Activated T-helper 1 cell treated with anti-CD3 and anti-CD28 coated beads, Interleukin-2, amount 50 U/mL, for 16 hours (primary cell): Measurements from ENCODE around the gene LCN1.
"Not testable (repeated sequence)": the region's sequence is repeated elsewhere in the genome, so short reads cannot be mapped to it uniquely, and the experiment has no call there.

Experiments used
- DNase-seq, 2 donors: peaks; one replicate each; pipeline ENCODE4 v3.0.0-alpha.2; 2020; ENCODE audit warnings: low read depth in 1 of 2, low spot score in 1 of 2

Gene LCN1

GRCh38 chr9:135545646-135546176, 24.5 kb downstream of the LCN1 start, which contains the start of gene OBP2A:
OBP2A (plus strand) TSS chr9:135546126; CDS start chr9:135546181, 55 bp downstream.
- not testable (repeated sequence) for DNase-seq

- DNase-seq = not testable (repeated sequence)
Measured at GRCh38 chr9:135546792-135547617, 25.8 kb downstream of the LCN1 start.

- no peak for DNase-seq
Measured at GRCh38 chr9:135547756-135548736, 26.8 kb downstream of the LCN1 start.

DNA sequence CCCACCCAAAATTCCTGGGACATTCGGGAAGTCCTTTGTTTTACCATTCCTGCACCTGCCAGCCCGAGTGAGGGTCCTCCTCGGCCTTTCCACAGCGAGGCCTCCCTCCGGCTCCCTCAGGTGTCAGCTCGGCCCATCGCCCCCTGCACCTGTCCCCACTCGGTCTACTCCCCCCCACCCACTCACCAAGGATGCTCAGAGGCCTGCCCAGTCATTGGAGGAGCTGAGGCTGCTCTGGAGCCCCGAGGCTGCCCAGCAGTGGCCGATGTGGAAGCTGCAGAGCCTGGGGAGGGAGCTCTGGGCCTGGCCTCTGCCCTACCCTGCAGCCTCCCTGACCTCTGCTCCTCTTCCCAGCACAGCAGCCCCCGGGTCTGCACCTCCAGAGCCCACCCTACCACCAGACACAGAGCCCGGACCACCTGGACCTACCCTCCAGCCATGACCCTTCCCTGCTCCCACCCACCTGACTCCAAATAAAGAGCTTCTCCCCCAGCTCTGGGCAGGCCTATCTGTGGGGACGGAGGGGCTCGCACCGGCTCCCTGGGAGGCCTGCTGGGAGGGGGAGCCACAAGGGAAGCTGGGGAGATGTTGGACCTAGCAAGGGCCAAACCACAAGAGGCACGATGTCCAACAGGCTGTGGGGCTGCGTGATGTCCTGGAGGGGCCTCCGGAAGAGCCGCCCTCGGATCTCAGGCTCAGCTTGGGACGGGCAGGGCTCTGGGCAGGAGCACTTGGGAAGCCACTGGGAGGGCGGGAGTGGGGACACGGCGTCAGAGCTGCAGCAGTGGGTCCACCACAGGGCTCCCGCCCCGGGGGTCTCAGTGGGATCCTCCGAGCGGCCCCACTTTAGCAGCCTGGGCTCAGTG, 28.5 kb downstream of the LCN1 start:
- not testable (repeated sequence) for DNase-seq

DNA sequence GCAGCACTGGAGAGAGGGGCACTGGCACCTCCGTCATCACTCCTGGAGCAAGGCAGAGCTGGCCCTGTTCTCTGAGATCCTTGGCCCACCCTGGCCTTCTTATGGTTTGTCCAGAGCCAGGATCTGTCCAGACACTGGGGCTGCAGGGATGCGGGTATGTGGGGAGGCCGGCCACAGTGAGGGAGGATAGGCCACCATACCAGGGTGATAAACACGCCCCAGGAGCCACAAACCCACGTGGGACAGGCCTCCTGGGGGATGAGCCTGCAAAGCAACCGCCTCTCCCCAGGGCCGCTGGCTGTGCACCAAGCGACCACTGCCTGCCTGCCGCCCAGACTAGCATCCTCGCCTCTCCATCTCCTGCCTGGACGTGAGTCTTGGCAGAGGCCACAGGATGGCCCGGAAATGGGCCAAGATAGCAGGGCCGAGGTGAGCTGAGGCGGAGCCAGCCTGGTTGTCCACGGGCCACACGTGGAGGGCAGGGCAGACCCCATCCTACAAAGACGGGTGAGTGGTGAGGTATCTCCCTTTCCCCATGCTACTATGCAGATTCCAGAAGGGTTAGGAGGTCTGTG, 29.2 kb downstream of the LCN1 start:
- DNase-seq = no peak

DNA sequence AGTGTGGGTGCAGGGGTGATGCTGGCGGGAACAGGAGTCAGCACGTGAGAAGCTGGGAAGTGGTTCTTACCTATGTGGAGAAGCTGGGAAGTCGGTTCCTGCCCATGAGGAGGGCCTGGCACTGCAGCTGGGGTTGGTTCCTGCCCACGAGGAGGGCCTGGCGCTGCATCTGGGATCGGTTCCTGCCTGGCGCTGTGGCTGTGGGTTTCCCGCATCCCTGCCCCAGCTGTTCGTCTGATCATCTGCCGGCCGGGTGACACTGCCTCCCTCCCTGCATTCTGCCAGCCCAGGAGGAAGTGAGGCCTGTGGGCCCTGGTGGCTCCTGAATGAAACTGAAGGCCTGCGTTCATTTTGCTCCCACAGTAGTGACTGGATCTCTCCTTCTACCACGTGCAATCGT, 29.8 kb downstream of the LCN1 start:
- DNase-seq = no peak

DNA sequence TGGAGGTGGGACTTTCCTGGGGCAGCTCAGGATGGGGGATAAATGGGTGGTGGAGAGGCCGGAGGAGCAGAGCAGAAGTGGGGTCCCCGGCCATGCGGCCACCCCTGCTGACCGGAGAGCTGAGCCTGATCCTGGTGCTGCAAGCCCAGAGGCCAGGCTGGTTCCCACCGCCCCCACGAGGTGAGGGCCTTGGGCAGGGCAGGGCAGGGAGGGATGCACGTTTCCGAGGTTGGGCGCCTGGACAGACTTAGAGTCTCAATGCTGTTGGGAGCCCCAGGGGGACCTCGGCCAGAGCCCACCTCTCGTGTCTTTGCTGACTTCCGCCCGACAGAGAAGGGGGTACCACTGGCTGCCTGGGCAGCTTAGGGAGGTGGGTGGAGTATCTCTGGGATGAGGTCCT, 30.2 kb downstream of the LCN1 start:
- DNase-seq = no peak

DNA sequence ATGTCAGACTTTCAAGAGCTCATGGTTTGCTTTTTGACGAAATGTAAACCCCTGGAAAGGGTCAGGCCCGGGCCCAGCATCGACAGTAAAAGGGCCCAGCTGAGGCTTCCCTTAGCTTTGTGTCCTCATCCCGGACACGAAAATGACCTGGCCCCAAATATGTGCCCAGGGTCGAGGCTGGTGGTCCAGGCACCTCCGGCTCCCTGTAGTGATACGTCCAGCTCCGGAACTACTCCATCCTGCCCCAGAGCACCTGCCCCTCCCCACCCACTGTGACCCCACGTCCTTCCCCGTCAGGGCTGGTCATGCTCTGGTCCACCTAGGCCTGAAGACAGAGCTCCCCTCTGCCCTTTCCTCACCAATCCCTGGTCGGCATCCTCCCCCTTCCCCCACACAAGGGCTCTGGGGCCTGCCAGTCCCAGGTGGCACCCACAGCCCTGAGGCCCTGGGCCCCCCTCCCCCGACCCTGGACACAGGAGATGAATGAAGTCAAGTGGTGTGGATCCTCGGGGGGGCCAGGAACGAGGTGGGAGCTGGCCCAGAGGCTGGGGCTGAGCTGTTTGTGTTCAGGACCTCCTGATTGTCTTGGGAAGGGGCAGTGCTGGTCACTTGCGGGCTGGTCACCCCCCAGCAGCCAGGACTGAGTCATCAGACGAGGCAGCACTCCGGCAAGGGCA, 30.9 kb downstream of the LCN1 start:
- no peak for DNase-seq

GRCh38 chr9:135552698-135553171, 31.5 kb downstream of the LCN1 start:
- DNase-seq = no peak

DNA sequence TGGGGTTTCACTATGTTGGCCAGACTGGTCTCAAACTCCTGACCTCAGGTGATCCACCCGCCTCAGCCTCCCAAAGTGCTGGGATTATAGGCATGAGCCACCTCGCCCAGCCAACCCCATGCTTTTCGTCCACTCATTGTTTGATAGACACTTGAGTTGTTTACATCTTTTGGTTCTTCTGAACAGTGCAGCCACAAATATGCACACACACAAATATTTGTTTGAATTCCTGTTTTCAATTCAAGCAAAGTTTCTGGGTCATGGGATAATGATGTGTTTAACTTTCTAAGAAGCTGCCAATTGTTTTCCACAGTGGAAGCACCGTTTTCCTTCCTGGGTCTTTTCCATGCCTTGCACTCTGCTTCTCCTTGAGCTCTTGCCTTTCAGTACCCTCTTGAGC, 33.5 kb downstream of the LCN1 start:
- no peak for DNase-seq

GRCh38 chr9:135555203-135555602, 34.0 kb downstream of the LCN1 start:
- DNase-seq = no peak

DNA sequence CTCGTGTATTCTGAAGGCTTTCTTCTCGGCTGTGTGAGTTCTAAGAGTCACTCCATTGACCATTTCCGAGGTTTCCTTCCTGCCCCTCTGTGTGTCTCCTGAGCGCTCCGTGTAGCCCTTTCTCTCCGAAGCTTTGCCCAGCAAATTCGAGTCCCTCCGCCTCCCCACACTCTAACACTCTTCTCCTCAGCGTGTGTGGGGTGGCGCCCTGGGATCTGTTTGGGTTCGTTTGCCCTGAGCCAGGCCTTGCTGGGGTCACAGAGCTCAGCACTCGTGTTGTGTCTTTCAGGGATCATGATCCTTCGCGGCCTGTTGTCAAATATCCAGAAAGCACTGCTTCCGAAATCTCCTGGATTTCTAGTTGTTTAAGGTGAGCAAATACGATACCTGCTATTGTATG, 34.7 kb downstream of the LCN1 start:
- DNase-seq = no peak

GRCh38 chr9:135559606-135560005, 38.4 kb downstream of the LCN1 start:
- no peak for DNase-seq

DNA sequence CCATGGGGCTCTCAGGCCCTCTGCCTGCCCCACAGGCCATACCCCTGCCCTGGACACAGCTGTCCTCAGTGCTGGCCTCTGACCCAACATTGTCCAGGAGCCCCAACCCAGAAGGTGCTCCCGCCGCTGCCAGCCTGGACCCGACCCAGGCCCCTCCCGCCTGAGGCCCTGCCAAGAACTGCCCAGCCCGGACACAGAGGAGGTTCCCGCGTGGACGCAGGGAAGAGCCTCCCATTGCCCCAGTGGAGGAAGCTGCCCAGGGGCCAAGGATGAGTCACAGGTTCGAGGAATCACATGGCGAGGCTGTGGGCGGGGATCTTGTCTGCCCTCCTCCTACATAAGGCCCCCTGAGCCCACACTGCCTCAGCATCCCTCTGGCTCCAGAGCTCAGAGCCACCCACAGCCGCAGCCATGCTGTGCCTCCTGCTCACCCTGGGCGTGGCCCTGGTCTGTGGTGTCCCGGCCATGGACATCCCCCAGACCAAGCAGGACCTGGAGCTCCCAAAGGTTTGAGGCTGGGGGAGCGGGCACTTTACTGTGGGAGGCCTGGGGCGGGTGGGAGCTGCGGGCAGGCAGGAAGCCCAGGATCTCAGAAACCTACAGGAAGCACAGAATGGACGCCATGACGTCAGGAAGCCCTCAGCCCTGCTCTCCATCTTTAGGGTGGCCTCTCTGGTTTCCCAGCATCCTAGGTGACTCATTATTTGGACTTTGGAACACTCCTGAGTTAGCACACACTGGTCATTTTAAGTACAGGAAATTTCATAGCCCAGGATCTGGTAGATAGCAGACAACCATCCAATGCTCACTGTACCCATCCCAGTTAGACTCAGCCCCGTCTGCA, 40.4 kb downstream of the LCN1 start, which contains the start of gene PAEP:
PAEP (plus strand) TSS at position 366 of the 844 bp plus-strand sequence.
- DNase-seq = no peak

DNA sequence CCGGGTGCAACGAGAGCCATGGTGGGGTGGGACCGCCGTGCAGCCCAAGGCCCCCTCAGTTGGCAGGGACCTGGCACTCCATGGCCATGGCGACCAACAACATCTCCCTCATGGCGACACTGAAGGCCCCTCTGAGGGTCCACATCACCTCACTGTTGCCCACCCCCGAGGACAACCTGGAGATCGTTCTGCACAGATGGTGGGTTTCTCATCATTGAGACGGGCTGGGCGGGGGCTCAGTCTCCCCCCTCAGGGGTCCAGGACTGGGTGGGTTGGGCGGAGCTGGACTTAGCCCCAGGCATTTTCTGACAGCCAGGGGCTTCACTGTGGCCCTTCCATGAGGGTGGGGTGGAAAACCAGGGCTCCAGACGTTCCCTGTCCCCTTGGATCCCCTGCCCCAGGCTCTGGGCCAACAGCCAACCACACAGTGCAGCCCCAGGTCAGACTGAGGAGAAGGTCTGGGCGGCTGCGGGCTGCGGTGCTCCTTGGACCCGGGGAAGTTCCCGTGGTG, 41.0 kb downstream of the LCN1 start:
- no peak for DNase-seq

- no peak for DNase-seq
Measured at GRCh38 chr9:135563039-135563476, 41.8 kb downstream of the LCN1 start.

DNA sequence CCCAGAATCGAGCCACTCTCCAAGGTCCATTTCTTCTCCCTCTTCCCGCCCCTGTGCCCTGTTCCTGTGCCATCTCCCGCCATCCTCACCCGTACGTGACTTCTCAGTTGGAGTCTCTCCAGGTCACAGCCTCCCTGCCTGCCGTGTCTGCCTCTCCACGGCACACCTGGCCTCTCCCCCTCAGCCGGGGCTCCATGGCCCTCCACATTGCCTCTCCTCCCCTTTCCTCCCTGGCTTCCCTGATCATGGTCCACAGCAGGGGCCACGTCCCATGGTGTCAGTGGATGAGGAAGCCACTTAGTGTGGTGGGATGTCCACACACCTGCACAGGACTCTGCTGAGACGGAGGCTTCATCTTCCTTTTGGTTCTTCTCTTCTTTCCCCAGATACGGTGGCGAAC, 42.6 kb downstream of the LCN1 start:
- no peak for DNase-seq

DNA sequence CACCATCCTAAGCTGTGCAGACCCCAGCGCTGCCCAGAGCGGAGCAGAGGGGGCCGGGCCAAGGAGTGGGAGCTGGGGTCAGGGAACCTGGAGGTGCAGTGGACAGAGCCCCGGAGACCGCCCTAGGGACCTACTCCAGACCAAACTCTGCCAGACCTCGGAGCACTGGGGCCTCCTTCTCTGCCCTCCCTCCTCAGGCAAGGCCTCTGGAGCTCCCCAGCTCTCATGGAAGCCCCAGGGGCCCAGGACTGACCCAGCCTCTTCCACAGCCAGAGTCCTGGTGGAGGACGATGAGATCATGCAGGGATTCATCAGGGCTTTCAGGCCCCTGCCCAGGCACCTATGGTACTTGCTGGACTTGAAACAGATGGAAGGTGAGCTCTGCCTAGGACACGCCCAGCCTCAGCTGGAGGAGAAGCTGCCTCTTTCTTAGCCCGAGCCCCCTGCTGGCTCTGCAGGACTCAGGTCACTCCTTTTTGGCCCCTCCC, 43.9 kb downstream of the LCN1 start:
- DNase-seq = no peak
